ENCODE measurements around the gene CCDC102B.
"Not testable (repeated sequence)": the region's sequence is repeated elsewhere in the genome, so short reads cannot be mapped to it uniquely, and the experiment has no call there.

Gene CCDC102B

DNA sequence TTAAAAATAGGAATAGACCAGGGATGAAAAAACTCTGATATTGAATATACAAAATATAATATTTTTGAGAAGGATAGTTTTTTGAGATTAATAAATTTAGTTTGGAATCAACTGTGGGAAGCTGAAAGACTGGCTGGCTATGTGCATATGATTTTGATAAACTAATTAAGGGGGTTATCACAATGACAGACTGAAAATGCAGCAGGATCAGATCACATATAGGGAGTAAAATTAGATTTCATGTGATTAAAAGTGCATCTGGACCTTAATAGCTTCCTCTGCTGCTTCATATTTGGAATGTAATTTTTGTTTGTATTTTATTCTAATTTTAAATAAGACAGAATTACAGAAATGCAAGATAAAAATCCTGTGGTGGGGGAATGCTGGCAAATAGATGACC, 111.7 kb downstream of the CCDC102B start:
- H3K27me3 Mint-ChIP-seq = no peaks in the 10 kb centered on the region
- no peak overlapping the region for H3K4me3 Mint-ChIP-seq
- CTCF ChIA-PET = no interaction called here
- no peaks in the 10 kb centered on the region for H3K36me3 Mint-ChIP-seq
- DNase-seq = no peak
- H3K4me1 Mint-ChIP-seq = peaks cover 9% of the 10 kb centered on the region
- H3K27ac Mint-ChIP-seq = no peak overlapping the region
- no peaks in the 10 kb centered on the region for H3K9me3 Mint-ChIP-seq

DNA sequence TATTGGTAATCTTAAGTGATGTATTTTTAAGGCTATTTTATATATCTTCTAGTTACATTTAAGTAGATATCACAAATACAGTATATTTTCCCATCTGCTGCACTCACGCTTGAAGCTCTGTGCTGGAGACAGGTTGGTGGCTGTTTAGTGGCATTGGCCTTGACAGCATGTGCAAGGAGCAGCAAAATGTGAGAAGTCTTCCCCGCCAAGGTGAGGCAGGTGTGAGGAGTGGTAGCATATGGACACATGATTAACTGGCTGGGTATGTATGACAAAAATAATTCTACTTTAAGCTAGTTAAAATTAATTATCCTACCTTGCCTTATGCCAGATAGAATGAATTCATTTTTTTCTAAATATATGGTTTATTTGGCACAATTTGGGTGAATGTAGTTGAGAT, 117.2 kb downstream of the CCDC102B start:
- no peak overlapping the region for H3K27ac Mint-ChIP-seq
- H3K4me3 Mint-ChIP-seq = no peak overlapping the region
- H3K4me1 Mint-ChIP-seq = peaks cover 9% of the 10 kb centered on the region
- DNase-seq = no peak
- peaks cover 3% of the 10 kb centered on the region for H3K27me3 Mint-ChIP-seq
- no peaks in the 10 kb centered on the region for H3K9me3 Mint-ChIP-seq
- CTCF ChIA-PET = no interaction called here
- no peaks in the 10 kb centered on the region for H3K36me3 Mint-ChIP-seq

DNA sequence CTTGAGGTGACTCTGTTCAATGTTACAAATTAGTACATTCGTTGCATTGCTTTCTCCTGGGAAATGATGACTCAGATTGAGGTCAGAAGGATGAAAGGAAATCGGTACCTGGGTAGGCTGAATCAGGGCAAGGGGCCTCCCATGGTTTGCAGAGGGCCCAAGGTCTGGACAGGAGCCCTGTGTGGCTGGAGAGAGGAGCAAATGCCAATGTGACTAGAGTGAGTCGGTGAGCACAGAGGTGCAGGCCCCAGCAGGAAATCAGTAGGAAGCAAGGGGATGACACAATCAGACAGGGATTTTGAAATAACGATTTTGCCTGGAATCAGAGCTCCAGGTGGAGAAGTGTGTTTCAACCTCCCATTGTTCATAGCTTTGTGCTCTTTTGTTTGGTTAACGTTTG, 118.9 kb downstream of the CCDC102B start:
- H3K27me3 Mint-ChIP-seq = peaks cover 3% of the 10 kb centered on the region
- no peak for DNase-seq
- H3K27ac Mint-ChIP-seq = no peak overlapping the region
- H3K4me1 Mint-ChIP-seq = peaks cover 9% of the 10 kb centered on the region
- H3K9me3 Mint-ChIP-seq = no peaks in the 10 kb centered on the region
- H3K4me3 Mint-ChIP-seq = no peak overlapping the region
- no peaks in the 10 kb centered on the region for H3K36me3 Mint-ChIP-seq
- CTCF ChIA-PET = no interaction called here

DNA sequence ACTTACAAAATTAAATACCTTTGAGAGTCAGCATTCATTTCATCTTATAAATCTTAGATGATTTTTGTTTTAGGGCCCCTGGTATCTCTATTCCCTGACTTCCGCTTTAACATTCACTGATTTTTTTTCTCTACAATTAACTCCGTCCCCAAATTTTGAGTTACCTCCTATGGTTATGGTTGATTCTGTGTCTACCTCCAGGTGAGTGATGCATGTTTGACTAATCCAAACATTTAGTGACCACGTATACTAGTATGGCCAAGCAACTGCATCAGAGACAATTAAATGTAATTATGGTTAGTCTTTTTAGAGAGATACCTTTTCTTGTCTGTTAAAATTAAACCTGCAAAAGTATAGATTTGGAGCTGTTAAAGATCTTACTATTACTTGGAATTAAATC, 120.3 kb downstream of the CCDC102B start:
- Mint-ChIP-seq H3K27ac (no peak overlapping the region), H3K36me3 (no peaks in the 10 kb centered on the region), H3K9me3 (no peaks in the 10 kb centered on the region), H3K4me3 (no peak overlapping the region), H3K27me3 (peaks cover 3% of the 10 kb centered on the region), H3K4me1 (peaks cover 6% of the 10 kb centered on the region)
- DNase-seq = no peak
- CTCF ChIA-PET = no interaction called here

DNA sequence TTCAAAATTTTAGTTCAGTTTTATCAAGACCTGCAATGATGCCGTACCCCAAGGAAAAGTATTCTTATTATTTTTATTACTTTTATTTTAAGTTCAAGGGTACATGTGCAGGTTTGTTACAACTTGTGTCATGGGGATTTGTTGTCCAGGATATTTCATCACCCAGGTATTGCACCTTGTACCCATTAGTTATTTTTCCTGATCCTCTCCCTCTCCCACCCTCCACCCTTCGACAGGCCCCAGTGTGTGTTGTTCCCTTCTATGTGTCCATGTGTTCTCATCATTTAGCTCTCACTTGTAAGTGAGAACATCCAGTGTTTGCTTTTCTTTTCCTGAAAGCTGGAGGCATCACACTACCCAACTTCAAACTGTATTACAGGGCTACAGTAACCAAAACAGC, 122.0 kb downstream of the CCDC102B start:
- DNase-seq = no peak
- no peak overlapping the region for H3K27ac Mint-ChIP-seq
- CTCF ChIA-PET = no interaction called here
- peaks cover 3% of the 10 kb centered on the region for H3K27me3 Mint-ChIP-seq
- no peak overlapping the region for H3K4me3 Mint-ChIP-seq
- H3K36me3 Mint-ChIP-seq = no peaks in the 10 kb centered on the region
- H3K9me3 Mint-ChIP-seq = no peaks in the 10 kb centered on the region
- no peaks in the 10 kb centered on the region for H3K4me1 Mint-ChIP-seq

DNA sequence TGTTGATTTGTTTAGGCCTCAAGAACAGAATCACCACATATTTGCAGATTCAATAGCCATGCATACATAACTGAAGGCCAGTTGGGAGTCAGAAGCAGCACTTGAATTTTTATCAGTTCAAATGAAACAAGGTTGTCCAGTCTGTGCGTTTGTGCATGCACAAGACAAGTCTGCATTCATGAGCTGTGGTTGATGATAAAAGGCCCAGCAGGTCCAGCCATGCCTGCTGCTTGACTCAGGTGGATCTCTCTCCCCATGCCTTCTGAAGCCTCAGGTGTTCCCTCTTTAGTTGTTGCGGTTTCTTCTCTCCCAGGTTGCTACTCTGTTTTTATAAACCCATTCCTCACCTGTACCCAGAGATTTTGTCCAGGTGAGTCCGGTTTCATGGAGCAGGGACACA, 124.5 kb downstream of the CCDC102B start:
- H3K4me3 Mint-ChIP-seq = no peak overlapping the region
- no peaks in the 10 kb centered on the region for H3K4me1 Mint-ChIP-seq
- no peaks in the 10 kb centered on the region for H3K27me3 Mint-ChIP-seq
- H3K27ac Mint-ChIP-seq = no peak overlapping the region
- CTCF ChIA-PET = no interaction called here
- no peaks in the 10 kb centered on the region for H3K36me3 Mint-ChIP-seq
- no peaks in the 10 kb centered on the region for H3K9me3 Mint-ChIP-seq
- no peak for DNase-seq

DNA sequence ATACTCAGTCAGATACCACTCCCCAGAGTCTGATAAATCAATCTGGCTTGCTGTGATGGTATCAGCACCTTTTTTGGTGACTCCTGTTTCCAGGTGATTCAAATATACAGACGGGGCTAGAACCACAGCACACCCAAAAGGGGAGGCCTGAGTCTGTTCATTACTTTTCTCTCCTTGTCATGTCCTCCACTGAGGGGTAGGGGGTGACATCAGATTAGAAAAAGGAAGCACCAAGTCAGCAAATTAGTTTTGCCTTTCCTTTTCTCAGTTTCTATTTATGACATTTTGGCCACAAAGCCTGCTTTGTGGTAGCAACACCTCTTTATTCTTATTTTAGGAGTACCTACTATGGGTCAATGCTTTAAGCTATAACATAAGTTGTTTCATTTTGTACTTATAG, 127.4 kb downstream of the CCDC102B start:
- Mint-ChIP-seq H3K27ac (no peak overlapping the region), H3K27me3 (no peaks in the 10 kb centered on the region), H3K36me3 (no peaks in the 10 kb centered on the region), H3K4me3 (no peak overlapping the region), H3K4me1 (no peaks in the 10 kb centered on the region), H3K9me3 (no peaks in the 10 kb centered on the region)
- CTCF ChIA-PET = interaction anchor here (0.8 kb wide), 1 partner anchor 231 kb away, joined by 3 read pairs; no protein-coding TSS in a partner anchor
- DNase-seq = no peak

DNA sequence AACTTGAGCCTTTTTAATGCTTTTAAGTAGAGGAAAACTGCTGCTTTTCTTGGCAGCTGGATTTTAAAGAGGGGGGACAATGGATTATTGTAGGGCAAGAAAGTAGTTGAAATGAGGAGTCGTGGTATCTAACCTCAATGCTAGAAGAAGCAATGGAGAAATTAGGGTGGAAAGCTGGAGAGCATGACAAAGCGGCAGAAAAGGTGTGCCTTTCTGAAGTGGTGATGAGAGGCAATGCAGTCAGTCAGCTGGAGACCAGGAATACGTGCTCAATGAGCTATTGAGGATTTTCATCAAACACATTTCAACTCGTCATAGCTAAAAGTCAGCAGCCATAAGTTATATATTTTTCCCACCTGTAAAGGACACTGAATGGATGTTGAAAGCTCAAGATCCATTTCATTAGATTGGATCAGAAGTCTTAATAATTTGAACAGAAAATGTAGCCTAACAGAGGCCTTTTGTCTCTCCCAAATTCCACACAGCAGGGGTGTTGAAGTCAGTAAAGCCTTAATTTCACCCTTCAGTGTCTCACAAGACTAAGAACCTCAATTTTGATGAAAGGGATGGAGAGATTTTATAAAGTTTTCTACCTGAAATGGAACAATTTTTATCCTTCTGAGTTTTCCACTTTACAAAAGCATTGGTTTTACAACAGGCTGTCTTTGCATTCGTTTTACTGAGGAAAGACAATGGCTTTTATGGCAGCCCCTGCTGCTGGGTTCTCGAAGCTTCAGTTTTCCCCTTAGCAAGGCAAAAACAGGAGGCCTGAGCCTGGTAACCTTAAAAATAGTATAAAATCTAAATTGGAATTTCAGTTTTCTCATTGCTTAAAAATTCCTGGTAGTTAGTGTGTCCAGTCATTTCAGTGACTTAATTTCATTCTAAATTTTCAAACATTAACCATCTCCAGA, 131.1 kb downstream of the CCDC102B start:
- no peak for DNase-seq
- no peaks in the 10 kb centered on the region for H3K36me3 Mint-ChIP-seq

DNA sequence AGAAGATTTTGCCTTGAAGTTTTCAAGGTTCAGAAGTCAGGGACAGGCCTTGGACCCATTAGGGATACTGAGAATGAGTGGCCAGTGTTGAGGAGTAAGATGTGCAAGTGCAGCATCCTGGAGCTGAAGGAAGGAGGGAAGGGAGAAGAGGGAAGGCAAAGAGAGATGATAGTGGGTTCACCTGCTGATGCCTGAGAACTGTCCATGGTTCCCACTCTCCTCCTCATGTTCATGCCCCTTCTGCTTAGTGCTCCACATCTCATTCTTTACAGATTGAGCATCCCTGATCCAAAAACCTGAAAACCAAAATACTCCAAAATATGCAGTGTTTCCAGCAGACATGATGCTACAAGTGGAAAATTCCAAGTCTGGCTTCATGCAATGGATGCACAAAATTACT, 137.8 kb downstream of the CCDC102B start:
- no peaks in the 10 kb centered on the region for H3K9me3 Mint-ChIP-seq
- H3K4me3 Mint-ChIP-seq = no peak overlapping the region
- CTCF ChIA-PET = no interaction called here
- no peak overlapping the region for H3K27ac Mint-ChIP-seq
- no peaks in the 10 kb centered on the region for H3K36me3 Mint-ChIP-seq
- no peak for DNase-seq
- H3K4me1 Mint-ChIP-seq = no peaks in the 10 kb centered on the region
- H3K27me3 Mint-ChIP-seq = no peaks in the 10 kb centered on the region

More for the DNA sequence above, 131.1 kb downstream of the CCDC102B start:
- Mint-ChIP-seq H3K4me3 (no peak overlapping the region), H3K27ac (no peak overlapping the region), H3K27me3 (no peaks in the 10 kb centered on the region), H3K9me3 (no peaks in the 10 kb centered on the region), H3K4me1 (no peaks in the 10 kb centered on the region)
- CTCF ChIA-PET = no interaction called here

DNA sequence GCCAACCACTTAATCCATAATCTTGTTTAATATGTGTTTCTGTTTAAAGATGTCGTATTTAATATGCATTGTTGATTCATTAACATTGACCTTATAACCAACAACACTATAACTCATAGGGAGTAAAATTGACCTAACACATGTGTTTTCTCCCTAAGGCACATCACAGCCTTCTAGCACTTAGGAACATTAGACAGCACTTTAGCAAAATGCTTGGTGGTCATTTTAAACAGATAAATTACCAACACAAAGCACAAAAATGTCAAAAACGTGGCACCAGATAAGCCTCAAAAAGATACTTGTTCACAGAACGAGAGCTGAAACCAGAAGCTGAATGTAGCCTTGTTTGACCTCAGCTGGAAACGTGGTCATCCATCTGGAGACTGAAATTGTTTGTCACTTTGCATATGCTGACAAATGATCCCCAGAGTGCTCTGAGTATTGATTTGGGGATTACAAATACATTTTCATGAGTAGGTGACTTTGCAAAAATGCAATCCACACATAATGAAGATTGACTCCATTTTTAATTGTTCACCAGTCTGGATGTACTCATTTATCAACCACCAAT, 139.2 kb downstream of the CCDC102B start:
- H3K4me3 Mint-ChIP-seq = no peak overlapping the region
- H3K27me3 Mint-ChIP-seq = no peaks in the 10 kb centered on the region
- CTCF ChIA-PET = no interaction called here
- no peaks in the 10 kb centered on the region for H3K36me3 Mint-ChIP-seq
- no peaks in the 10 kb centered on the region for H3K9me3 Mint-ChIP-seq
- H3K27ac Mint-ChIP-seq = no peak overlapping the region
- DNase-seq = no peak
- H3K4me1 Mint-ChIP-seq = no peaks in the 10 kb centered on the region

DNA sequence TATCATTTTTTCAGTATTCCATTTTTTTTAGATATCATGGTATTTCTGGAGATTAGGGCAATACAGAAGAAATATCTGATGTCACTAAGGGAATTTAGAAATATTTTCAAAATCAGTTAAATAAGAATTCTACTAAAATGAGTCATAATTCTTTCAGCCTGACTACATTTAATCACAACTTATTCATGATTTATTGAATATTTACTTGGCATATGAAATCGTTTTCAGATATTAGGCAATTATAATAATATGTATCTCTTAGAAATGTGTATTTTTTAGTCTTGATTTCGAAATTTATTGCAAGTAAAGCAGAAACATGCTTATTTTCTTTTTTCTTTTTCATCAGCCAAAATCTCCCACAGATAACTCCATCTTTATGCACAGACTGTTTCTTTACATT, 142.2 kb downstream of the CCDC102B start:
- CTCF ChIA-PET = no interaction called here
- no peak overlapping the region for H3K27ac Mint-ChIP-seq
- H3K27me3 Mint-ChIP-seq = no peaks in the 10 kb centered on the region
- no peak for DNase-seq
- H3K4me1 Mint-ChIP-seq = no peaks in the 10 kb centered on the region
- H3K36me3 Mint-ChIP-seq = no peaks in the 10 kb centered on the region
- no peaks in the 10 kb centered on the region for H3K9me3 Mint-ChIP-seq
- no peak overlapping the region for H3K4me3 Mint-ChIP-seq

DNA sequence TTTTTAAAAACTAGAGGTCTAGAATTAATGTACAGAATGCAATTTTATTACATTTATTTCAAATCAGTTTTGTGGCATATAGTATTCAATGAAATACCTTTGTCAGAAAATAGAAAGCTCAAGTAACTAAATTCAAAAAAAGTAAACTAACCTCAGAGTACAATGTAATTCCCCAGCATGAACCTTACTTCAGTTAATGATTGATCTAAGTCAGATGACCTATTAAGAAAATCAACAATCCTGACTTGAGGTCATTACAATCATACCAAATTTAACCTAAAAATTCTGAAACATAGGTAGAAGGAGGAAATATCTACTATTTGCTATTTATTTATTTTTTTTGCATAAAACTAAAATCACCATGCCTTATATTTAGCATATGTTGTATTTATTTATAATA, 142.9 kb downstream of the CCDC102B start:
- Mint-ChIP-seq H3K9me3 (no peaks in the 10 kb centered on the region), H3K4me1 (no peaks in the 10 kb centered on the region), H3K36me3 (no peaks in the 10 kb centered on the region), H3K27ac (no peak overlapping the region), H3K27me3 (no peaks in the 10 kb centered on the region), H3K4me3 (no peak overlapping the region)
- CTCF ChIA-PET = no interaction called here
- DNase-seq = no peak

DNA sequence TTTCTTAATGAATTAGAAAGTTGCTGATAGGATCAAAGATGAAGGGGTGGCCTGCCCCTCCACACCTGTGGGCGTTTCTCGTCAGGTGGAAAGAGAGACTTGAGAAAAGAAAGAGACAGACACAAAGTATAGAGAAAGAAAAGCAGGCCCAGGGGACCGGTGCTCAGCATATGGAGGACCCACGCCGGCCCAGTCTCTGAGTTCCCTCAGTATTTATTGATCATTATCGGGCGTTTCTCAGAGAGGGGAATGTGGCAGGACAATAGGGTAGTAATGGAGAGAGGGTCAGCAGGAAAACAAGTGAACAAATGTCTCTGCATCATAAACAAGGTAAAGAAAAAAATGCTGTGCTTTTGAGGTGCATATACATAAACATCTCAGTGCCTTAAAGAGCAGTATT, 144.3 kb downstream of the CCDC102B start:
- no peaks in the 10 kb centered on the region for H3K4me1 Mint-ChIP-seq
- no peaks in the 10 kb centered on the region for H3K9me3 Mint-ChIP-seq
- no peak overlapping the region for H3K27ac Mint-ChIP-seq
- no peak for DNase-seq
- H3K4me3 Mint-ChIP-seq = no peak overlapping the region
- H3K27me3 Mint-ChIP-seq = no peaks in the 10 kb centered on the region
- H3K36me3 Mint-ChIP-seq = no peaks in the 10 kb centered on the region
- CTCF ChIA-PET = no interaction called here

DNA sequence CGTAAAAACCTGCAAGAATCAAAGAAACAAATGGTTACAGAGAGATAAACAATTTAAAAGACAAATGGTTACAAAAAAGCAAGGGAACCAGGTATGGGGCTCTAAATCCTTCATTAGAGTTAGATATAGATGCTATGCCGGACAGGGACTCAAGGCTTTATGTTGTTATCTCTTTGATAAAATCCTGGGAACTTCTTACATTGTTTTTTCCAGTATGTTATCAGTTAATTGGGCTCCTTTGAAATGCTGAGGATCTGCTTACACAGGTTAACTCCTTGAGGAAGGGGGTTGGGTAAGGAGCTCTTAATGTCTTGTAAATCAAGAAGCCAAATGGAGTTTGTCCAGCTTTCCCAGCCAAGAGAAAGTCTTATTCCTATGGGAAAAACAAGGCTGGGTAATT, 146.0 kb downstream of the CCDC102B start:
- CTCF ChIA-PET, H3K27ac Mint-ChIP-seq, DNase-seq: not testable (repeated sequence)

DNA sequence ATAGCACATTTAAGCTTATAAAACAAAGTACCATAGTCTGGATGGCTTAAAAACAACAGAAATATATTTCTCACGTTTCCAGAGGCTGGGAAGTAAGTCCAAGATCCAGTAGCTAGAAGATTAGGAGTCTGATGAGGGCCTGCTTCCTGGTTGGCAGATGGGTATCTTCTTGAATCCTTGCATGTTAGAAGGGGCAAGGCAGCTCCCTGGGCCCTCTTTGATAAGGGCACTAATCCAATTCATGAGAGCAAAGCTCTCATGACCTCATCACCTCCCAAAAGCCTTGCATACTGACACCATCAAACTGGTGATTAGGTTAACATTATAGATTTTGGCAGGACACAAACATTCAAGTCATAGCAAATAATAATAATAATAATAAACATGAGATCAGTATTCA, 146.4 kb downstream of the CCDC102B start:
- CTCF ChIA-PET = interaction anchor here (0.6 kb wide), 1 partner anchor 1140 kb away, joined by 3 read pairs; no protein-coding TSS in a partner anchor
- no peak overlapping the region for H3K4me3 Mint-ChIP-seq
- no peaks in the 10 kb centered on the region for H3K4me1 Mint-ChIP-seq

More for the DNA sequence above, 146.0 kb downstream of the CCDC102B start:
- not testable (repeated sequence) for H3K36me3 Mint-ChIP-seq, H3K9me3 Mint-ChIP-seq, H3K4me1 Mint-ChIP-seq, H3K4me3 Mint-ChIP-seq, H3K27me3 Mint-ChIP-seq

More for the DNA sequence above, 146.4 kb downstream of the CCDC102B start:
- no peaks in the 10 kb centered on the region for H3K27me3 Mint-ChIP-seq
- no peaks in the 10 kb centered on the region for H3K9me3 Mint-ChIP-seq
- H3K27ac Mint-ChIP-seq = no peak overlapping the region
- DNase-seq = no peak
- H3K36me3 Mint-ChIP-seq = no peaks in the 10 kb centered on the region
